B cell (primary cell): ENCODE data around the gene NRIP2. TPM values are rescaled to one million over a fixed set of nuclear protein-coding genes. Genes with fewer than 3 reads are reported as not detected.

Experiments
- ATAC-seq: fragments of 200-7000 bp; cut with Tn5 transposase; one replicate; pipeline ENCODE4 v1.10.0; 2021; ENCODE audit warnings: low read depth, mild to moderate bottlenecking, moderate number of reproducible peaks, moderate library complexity
- CTCF ChIA-PET: fragments of 350-600 bp; sonication (Branson Sonifier 250); formaldehyde crosslinking; loops from one replicate; lab custom pipeline; 2021; ENCODE audit warnings: antibody characterized with exemption, inconsistent platforms; lab: Charles Lee
- POLR2A ChIA-PET: fragments of 350-600 bp; sonication (Branson Sonifier 250); formaldehyde crosslinking; loops from one replicate; lab custom pipeline; 2021; ENCODE audit warnings: antibody characterized with exemption; lab: Charles Lee
- DNase-seq: peaks from one replicate; pipeline ENCODE4 v3.0.0; 2013
- H2AFZ ChIP-seq: 2 replicates; pipeline ENCODE4 v1.6.1; 2012; ENCODE audit warnings: mild to moderate bottlenecking, low read depth, low read length; ENCODE audit not compliant: insufficient read depth, poor library complexity, severe bottlenecking
- H3K27ac ChIP-seq, 2 donors: 1 replicate in 1 of 2; 2 replicates in 1 of 2; pipeline ENCODE4 v1.5.1; 2012 to 2013; ENCODE audit warnings: low read length in 2 of 2, mild to moderate bottlenecking in 2 of 2, moderate library complexity in 1 of 2
- H3K27me3 ChIP-seq, 4 experiments: fragments of 200-600 bp in 1 of 4; sonication (generic) in 1 of 4; replicated peaks in 1 of 4; 1 replicate in 2 of 4; 2 replicates in 2 of 4; pipeline versions ENCODE4 v1.6.1 to v1.7.0; 2013 to 2016; ENCODE audit warnings: low read length in 3 of 4, mild to moderate bottlenecking in 2 of 4, mixed read lengths in 1 of 4, moderate library complexity in 1 of 4; ENCODE audit not compliant: insufficient read depth in 4 of 4, control insufficient read depth in 3 of 4; ENCODE audit errors: control extremely low read depth in 1 of 4
- H3K36me3 ChIP-seq, 2 experiments: replicated peaks in 1 of 2; 1 replicate in 1 of 2; 2 replicates in 1 of 2; pipeline versions ENCODE4 v1.6.1 to v1.7.1; 2013; ENCODE audit warnings: low read length in 1 of 2; ENCODE audit not compliant: insufficient read depth in 2 of 2, control insufficient read depth in 1 of 2; ENCODE audit errors: control extremely low read depth in 1 of 2, extremely low read depth in 1 of 2
- H3K4me1 ChIP-seq, 2 donors: fragments of 200-600 bp in 1 of 2; sonication (generic) in 1 of 2; 1 replicate in 1 of 2; 2 replicates in 1 of 2; pipeline versions ENCODE4 v1.5.1 to v1.6.1; 2013 to 2017; ENCODE audit warnings: low read length in 2 of 2; ENCODE audit not compliant: control insufficient read depth in 2 of 2, insufficient read depth in 2 of 2
- H3K4me2 ChIP-seq: replicated peaks from 2 replicates; pipeline ENCODE3; 2012; ENCODE audit warnings: mild to moderate bottlenecking, low read depth, low read length; ENCODE audit not compliant: poor library complexity, severe bottlenecking
- H3K4me3 ChIP-seq, 5 experiments: fragments of 200-600 bp in 1 of 5; sonication (generic) in 1 of 5; 1 replicate in 3 of 5; 2 replicates in 2 of 5; pipeline versions ENCODE4 v1.5.1 to v1.7.0; 2011 to 2016; ENCODE audit warnings: low read length in 4 of 5, mild to moderate bottlenecking in 4 of 5, low read depth in 2 of 5, control low read depth in 1 of 5, moderate library complexity in 1 of 5; ENCODE audit not compliant: insufficient read depth in 1 of 5; ENCODE audit errors: control extremely low read depth in 1 of 5, extremely low read depth in 1 of 5
- H3K79me2 ChIP-seq: fragments of 200-600 bp; sonication (generic); one replicate; pipeline ENCODE4 v1.6.0; 2016; ENCODE audit warnings: low read length; ENCODE audit not compliant: control insufficient read depth, insufficient read depth
- H3K9ac ChIP-seq: fragments of 200-600 bp; sonication (generic); 2 replicates; pipeline ENCODE4 v1.6.1; 2017; ENCODE audit warnings: mild to moderate bottlenecking, low read length, moderate library complexity
- H3K9me3 ChIP-seq, 3 donors: one replicate each; pipeline versions ENCODE4 v1.6.1 to v1.7.1; 2013; ENCODE audit warnings: low read length in 2 of 3; ENCODE audit not compliant: control insufficient read depth in 2 of 3, insufficient read depth in 1 of 3; ENCODE audit errors: control extremely low read depth in 1 of 3
- H4K20me1 ChIP-seq: 2 replicates; pipeline ENCODE4 v1.6.0; 2012; ENCODE audit warnings: mild to moderate bottlenecking, low read length; ENCODE audit not compliant: insufficient read depth, control insufficient read depth, poor library complexity, severe bottlenecking
- H3K27ac Mint-ChIP-seq: one replicate; pipeline ENCODE4 v1.8.0; 2021; ENCODE audit warnings: mixed read lengths
- H3K27me3 Mint-ChIP-seq: one replicate; pipeline ENCODE4 v1.8.0; 2021; ENCODE audit warnings: mixed read lengths
- H3K4me1 Mint-ChIP-seq: one replicate; pipeline ENCODE4 v1.8.0; 2021; ENCODE audit warnings: mixed read lengths
- H3K4me3 Mint-ChIP-seq: one replicate; pipeline ENCODE4 v1.8.0; 2021; ENCODE audit warnings: mixed read lengths
- H3K9me3 Mint-ChIP-seq: one replicate; pipeline ENCODE4 v1.8.0; 2022; ENCODE audit warnings: mixed read lengths; ENCODE audit not compliant: insufficient read depth
- EZH2 ChIP-seq: IDR thresholded peaks from 2 replicates; pipeline ENCODE4 v1.6.1; 2012; ENCODE audit warnings: borderline replicate concordance, low read depth, mild to moderate bottlenecking, moderate library complexity, low read length; ENCODE audit not compliant: insufficient read depth, poor library complexity, severe bottlenecking
- WGBS: methylation state at CpG from one replicate; pipeline ENCODE4 v1.1.5; 2013; ENCODE audit warnings: missing lambda C conversion rate; ENCODE audit not compliant: insufficient coverage; 5-methylcytosine and 5-hydroxymethylcytosine counted together
- intact Hi-C: fragments of 100-400 bp; cut with micrococcal nuclease; formaldehyde crosslinking; loops from one replicate; pipeline ENCODE4 v1.10.0; 2022
- polyA plus RNA-seq: library from polyadenylated mRNA; depleted of rRNA; stranded (reverse); fragments of >200 nt; gene quantifications from 2 replicates; pipeline ENCODE4 v1.2.3, GENCODE V29; 2012
- total RNA-seq, 2 donors: library from RNA; stranded (reverse); fragments of 120-200 nt in 1 of 2; gene quantifications; 1 replicate in 1 of 2; 2 replicates in 1 of 2; pipeline versions ENCODE4 v1.2.3 to v1.2.4, GENCODE V29; 2013 to 2022
- TF ChIP-seq, protein P1 (sequence below): fragments of 200-600 bp; IDR thresholded peaks from one replicate; pipeline ENCODE4 v1.8.0; 2022; ENCODE audit warnings: antibody characterized with exemption, mild to moderate bottlenecking

NRIP2 gene
- total and polyA plus RNA-seq, 2 donors (not counting 1 experiment from before 2014, with no cell fraction given), result not detected

DNA sequence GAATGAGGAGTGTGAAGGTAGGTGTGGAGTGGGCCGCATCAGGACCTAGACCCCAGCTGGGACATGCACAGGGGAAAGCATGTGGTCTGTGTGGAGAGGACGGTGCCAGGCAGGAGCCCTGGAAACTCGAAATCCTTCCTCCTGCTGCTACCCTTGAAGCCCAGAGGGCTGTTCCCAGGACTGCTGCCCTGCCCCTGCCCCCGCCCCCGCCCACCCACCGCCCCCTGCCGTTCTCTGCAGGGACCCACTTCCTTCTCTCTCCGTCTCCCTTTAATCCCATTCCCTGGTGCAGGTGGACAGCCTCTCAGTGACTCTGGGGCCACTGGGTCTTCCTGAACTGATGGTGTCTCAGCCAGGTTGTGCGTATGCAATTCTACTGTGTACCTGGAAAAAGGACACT is 14.4 kb downstream of the NRIP2 start:
- H2AFZ ChIP-seq, result no peak overlapping the region
- TF ChIP-seq EZH2, result no peak
- TF ChIP-seq, protein P1, sequence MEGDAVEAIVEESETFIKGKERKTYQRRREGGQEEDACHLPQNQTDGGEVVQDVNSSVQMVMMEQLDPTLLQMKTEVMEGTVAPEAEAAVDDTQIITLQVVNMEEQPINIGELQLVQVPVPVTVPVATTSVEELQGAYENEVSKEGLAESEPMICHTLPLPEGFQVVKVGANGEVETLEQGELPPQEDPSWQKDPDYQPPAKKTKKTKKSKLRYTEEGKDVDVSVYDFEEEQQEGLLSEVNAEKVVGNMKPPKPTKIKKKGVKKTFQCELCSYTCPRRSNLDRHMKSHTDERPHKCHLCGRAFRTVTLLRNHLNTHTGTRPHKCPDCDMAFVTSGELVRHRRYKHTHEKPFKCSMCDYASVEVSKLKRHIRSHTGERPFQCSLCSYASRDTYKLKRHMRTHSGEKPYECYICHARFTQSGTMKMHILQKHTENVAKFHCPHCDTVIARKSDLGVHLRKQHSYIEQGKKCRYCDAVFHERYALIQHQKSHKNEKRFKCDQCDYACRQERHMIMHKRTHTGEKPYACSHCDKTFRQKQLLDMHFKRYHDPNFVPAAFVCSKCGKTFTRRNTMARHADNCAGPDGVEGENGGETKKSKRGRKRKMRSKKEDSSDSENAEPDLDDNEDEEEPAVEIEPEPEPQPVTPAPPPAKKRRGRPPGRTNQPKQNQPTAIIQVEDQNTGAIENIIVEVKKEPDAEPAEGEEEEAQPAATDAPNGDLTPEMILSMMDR, result no peak
- no peaks in the 10 kb centered on the region for H3K4me1 ChIP-seq
- H4K20me1 ChIP-seq, result peaks cover 19% of the 10 kb centered on the region
- CTCF ChIA-PET, result interaction anchor here (0.6 kb wide), 1 partner anchor 48 kb away, joined by 3 read pairs; no protein-coding TSS in a partner anchor
- Mint-ChIP-seq H3K4me1 (peaks cover 6% of the 10 kb centered on the region), H3K9me3 (no peaks in the 10 kb centered on the region), H3K4me3 (no peak overlapping the region), H3K27me3 (no peaks in the 10 kb centered on the region), H3K27ac (no peak overlapping the region)
- no peak overlapping the region for H3K4me3 ChIP-seq
- POLR2A ChIA-PET, result no interaction called here
- no peaks in the 10 kb centered on the region for H3K27me3 ChIP-seq
- no peak overlapping the region for H3K4me2 ChIP-seq
- no peak for ATAC-seq
- no peaks in the 10 kb centered on the region for H3K9me3 ChIP-seq
- no peak for DNase-seq
- H3K9ac ChIP-seq, result no peak overlapping the region
- H3K27ac ChIP-seq, result no peak overlapping the region
- intact Hi-C loops, result no loop called here
- H3K36me3 ChIP-seq, result peaks cover 2 to 79% of the 10 kb centered on the region in 2 experiments
- H3K79me2 ChIP-seq, result peaks cover 45% of the 10 kb centered on the region
- WGBS, result 95% methylated on average over 7 of the region's 9 CpGs

DNA sequence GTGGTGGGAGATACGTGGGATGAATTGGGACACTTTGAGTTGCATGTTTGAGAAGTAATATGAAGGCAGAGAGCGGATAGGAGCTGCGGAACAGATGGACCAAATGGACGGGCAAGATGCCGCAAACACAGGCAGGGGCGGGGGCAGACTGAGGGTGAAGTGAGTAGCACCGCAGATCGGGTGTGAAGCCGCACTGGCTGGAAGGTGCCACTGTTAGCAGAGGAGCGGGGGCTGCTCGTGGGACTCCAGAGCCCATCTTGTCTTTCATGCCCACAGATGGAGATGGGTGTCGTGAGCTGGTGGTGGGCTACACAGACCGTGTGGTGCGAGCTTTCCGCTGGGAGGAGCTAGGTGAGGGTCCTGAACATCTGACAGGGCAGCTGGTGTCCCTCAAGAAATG is 15.0 kb downstream of the NRIP2 start:
- Histone ChIP-seq H3K27me3 (no peaks in the 10 kb centered on the region), H3K27ac (no peak overlapping the region), H3K79me2 (peaks cover 51% of the 10 kb centered on the region), H3K9ac (no peak overlapping the region), H3K4me3 (no peak overlapping the region), H4K20me1 (peaks cover 19% of the 10 kb centered on the region), H2AFZ (no peak overlapping the region), H3K9me3 (no peaks in the 10 kb centered on the region), H3K4me2 (no peak overlapping the region), H3K36me3 (peaks cover 2 to 73% of the 10 kb centered on the region in 2 experiments), H3K4me1 (no peaks in the 10 kb centered on the region)
- no peak overlapping the region for H3K4me3 Mint-ChIP-seq
- no peaks in the 10 kb centered on the region for H3K9me3 Mint-ChIP-seq
- 99% methylated on average over 15 of the region's 15 CpGs for WGBS
- POLR2A ChIA-PET, result no interaction called here
- no peak overlapping the region for H3K27ac Mint-ChIP-seq
- no peak for TF ChIP-seq EZH2
- TF ChIP-seq, protein P1, result no peak
- intact Hi-C loops, result no loop called here
- no peaks in the 10 kb centered on the region for H3K27me3 Mint-ChIP-seq
- CTCF ChIA-PET, result no interaction called here
- peaks cover 8% of the 10 kb centered on the region for H3K4me1 Mint-ChIP-seq
- no peak for DNase-seq
- ATAC-seq, result no peak
